ENCODE measurements around the gene ENSA. TPM values are rescaled to one million over a fixed set of nuclear protein-coding genes. Genes with fewer than 3 reads are reported as not detected.
"Not testable (repeated sequence)": the region's sequence is repeated elsewhere in the genome, so short reads cannot be mapped to it uniquely, and the experiment has no call there.

ENSA gene
- total and polyA plus RNA-seq, 7 donors, result 114 to 242 (median 150) TPM

DNA sequence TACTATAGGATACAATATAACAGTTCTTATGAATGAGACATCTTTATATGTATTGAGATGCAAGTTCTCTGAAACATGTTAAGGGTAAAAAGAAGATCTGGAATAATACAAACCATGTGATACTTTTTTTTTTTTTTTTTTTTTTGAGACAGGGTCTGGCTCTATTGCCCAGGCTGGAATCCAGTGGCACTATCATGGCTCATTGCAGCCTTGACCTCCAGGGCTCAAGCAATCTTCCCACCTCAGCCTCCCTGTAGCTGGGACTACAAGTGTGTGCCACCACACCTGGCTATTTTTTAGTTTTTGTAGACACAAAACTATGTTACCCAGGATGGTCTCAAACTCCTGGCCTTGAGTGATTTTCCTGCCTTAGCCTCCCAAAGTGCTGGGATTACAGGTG lies 27.9 kb downstream of the ENSA start:
- H3K36me3 ChIP-seq, result peaks cover 0 to 10% (median 7%) of the 10 kb centered on the region in 4 donors
- H3K4me1 ChIP-seq, result peaks cover 0 to 16% (median 6%) of the 10 kb centered on the region in 4 donors
- H3K9me3 ChIP-seq, result no peaks in the 10 kb centered on the region
- H3K4me3 ChIP-seq, result no peak overlapping the region
- no peak overlapping the region for H3K27ac ChIP-seq
- intact Hi-C loops (cut with DNase I), result no loop called here
- TF ChIP-seq EP300 (IDR thresholded peaks at IDR 0.05) (no peak), POLR2A (IDR thresholded peaks at IDR 0.05) (no peak), POLR2AphosphoS5 (IDR thresholded peaks at IDR 0.05) (no peak)
- TF ChIP-seq, protein P1, sequence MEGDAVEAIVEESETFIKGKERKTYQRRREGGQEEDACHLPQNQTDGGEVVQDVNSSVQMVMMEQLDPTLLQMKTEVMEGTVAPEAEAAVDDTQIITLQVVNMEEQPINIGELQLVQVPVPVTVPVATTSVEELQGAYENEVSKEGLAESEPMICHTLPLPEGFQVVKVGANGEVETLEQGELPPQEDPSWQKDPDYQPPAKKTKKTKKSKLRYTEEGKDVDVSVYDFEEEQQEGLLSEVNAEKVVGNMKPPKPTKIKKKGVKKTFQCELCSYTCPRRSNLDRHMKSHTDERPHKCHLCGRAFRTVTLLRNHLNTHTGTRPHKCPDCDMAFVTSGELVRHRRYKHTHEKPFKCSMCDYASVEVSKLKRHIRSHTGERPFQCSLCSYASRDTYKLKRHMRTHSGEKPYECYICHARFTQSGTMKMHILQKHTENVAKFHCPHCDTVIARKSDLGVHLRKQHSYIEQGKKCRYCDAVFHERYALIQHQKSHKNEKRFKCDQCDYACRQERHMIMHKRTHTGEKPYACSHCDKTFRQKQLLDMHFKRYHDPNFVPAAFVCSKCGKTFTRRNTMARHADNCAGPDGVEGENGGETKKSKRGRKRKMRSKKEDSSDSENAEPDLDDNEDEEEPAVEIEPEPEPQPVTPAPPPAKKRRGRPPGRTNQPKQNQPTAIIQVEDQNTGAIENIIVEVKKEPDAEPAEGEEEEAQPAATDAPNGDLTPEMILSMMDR (IDR thresholded peaks at IDR 0.05), result no peak
- no peaks in the 10 kb centered on the region for H3K27me3 ChIP-seq
- no peak for DNase-seq

DNA sequence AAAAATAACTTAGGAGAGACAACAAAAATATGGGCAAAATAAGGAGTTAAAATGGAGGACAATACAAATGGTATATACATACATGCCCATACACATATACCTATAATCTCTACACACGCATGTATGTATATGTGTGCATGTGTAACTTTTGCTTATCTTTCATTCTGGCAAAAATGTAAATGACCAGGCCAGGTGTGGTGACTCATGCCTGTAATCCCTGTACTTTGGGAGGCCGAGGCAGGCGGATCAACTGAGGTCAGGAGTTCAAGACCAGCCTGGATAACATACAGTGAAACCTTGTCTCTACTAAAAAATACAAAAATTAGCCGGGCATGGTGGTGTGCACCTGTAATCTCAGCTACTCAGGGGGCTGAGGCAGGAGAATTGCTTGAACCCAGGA lies 31.1 kb downstream of the ENSA start:
- H3K27me3 ChIP-seq; H3K4me1 ChIP-seq; intact Hi-C loops (cut with DNase I); H3K9me3 ChIP-seq; DNase-seq; H3K27ac ChIP-seq; H3K4me3 ChIP-seq: not testable (repeated sequence)
- 79 to 96% methylated on average over 4 of the region's 4 CpGs for WGBS, 2 donors
- peaks cover 0 to 10% (median 7%) of the 10 kb centered on the region in 4 donors for H3K36me3 ChIP-seq

DNA sequence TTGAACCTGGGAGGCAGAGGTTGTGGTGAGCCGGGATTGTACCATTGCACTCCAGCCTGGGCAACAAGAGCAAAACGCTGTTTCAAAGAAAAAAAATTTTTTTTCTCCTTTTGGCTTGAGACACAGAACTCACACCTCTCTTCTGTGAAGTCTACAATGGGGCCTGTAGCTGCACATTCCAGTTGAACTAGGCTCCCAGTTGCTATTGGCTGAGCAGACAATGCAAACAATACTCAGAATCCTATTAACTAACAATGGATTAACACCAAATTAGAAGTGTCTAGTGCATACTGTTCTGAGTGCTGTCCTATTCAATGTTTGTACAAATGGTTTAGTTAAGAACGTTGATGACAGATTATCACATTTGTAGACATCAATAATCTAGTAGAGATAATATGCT lies 32.4 kb downstream of the ENSA start:
- H3K36me3 ChIP-seq, result peaks cover 0 to 10% (median 7%) of the 10 kb centered on the region in 4 donors
- no peaks in the 10 kb centered on the region for H3K4me1 ChIP-seq
- 82 to 89% methylated on average over 3 of the region's 3 CpGs for WGBS, 2 donors
- H3K9me3 ChIP-seq, result no peaks in the 10 kb centered on the region
- no peak for DNase-seq
- no peak overlapping the region for H3K4me3 ChIP-seq
- TF ChIP-seq, protein P1 (IDR thresholded peaks at IDR 0.05), result no peak
- TF ChIP-seq EP300 (IDR thresholded peaks at IDR 0.05) (no peak), POLR2AphosphoS5 (IDR thresholded peaks at IDR 0.05) (no peak), POLR2A (IDR thresholded peaks at IDR 0.05) (no peak)
- H3K27ac ChIP-seq, result no peak overlapping the region
- no peaks in the 10 kb centered on the region for H3K27me3 ChIP-seq
- intact Hi-C loops (cut with DNase I), result no loop called here

DNA sequence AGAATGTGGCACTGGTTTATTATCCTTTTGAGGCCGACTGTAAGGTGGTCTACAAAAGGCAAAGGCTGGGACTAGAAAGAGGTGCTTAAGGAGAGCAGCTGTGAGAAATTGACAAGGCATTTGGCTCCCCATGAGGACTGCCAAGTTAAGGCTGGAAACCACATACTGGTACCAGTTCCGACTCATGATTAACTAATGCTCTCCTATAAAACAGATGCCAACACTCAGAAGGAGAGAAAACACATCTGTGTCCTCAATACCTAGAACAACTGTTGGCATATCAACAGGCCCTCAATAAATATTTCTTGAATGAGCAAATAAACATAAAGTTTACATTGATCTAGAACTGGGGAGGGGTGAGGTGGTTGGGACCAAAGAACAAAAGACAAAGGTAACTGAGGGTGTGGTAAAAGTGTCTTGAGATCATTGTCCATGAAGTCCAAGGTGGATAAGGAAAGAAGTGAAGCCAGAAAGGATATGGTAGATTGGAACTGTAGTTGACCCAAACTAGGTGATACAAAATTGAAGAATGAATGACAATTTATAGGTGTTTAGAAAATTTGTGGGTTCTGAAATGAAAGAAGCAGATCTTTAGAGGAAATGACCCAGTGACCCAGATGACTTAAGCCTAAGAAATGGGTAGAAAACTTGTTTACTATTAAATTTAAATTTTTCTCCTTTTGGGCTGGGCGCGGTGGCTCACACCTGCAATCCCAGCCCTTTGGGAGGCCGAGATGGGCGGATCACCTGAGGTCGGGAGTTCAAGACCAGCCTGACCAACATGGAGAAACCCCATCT lies 33.1 kb downstream of the ENSA start:
- Histone ChIP-seq H3K4me3 (no peak overlapping the region), H3K9me3 (no peaks in the 10 kb centered on the region), H3K4me1 (no peaks in the 10 kb centered on the region), H3K27ac (no peak overlapping the region), H3K27me3 (no peaks in the 10 kb centered on the region), H3K36me3 (peaks cover 0 to 10% (median 7%) of the 10 kb centered on the region in 4 donors)
- DNase-seq, result no peak
- intact Hi-C loops (cut with DNase I), result no loop called here
- TF ChIP-seq EP300 (IDR thresholded peaks at IDR 0.05) (no peak), POLR2A (IDR thresholded peaks at IDR 0.05) (no peak), POLR2AphosphoS5 (IDR thresholded peaks at IDR 0.05) (no peak)
- TF ChIP-seq, protein P1 (IDR thresholded peaks at IDR 0.05), result no peak
- 79 to 91% methylated on average over 7 of the region's 7 CpGs for WGBS, 2 donors

DNA sequence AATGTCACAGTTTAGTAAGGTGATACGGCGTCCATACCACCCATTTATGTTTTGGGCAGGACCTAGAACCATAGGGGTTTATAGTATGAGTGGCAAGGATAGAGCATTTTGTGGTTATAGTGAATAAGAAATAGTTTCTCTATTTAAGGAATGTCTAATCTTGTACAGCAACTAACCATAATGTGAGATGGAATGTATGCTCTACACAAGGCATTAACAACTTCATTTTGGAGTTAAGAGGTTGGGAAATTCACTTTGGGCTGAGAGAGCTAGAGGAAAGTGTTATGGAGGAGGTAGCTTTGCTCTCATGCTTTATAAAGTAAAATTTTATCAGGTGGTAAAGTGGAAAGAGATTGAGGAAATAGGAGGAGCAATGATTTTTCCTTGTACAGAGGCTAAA lies 47.0 kb downstream of the ENSA start:
- WGBS, 2 donors, result 72 to 95% methylated on average over 2 of the region's 2 CpGs
- TF ChIP-seq EP300 (IDR thresholded peaks at IDR 0.05), result no peak
- TF ChIP-seq, protein P1 (IDR thresholded peaks at IDR 0.05), result no peak
- TF ChIP-seq POLR2AphosphoS5 (IDR thresholded peaks at IDR 0.05), result no peak
- no peak for TF ChIP-seq POLR2A (IDR thresholded peaks at IDR 0.05)
- Histone ChIP-seq H3K9me3 (no peaks in the 10 kb centered on the region), H3K4me1 (peaks cover 4 to 14% (median 8%) of the 10 kb centered on the region in 4 donors), H3K27me3 (no peaks in the 10 kb centered on the region), H3K4me3 (no peak overlapping the region), H3K36me3 (peaks cover 0 to 9% (median 0%) of the 10 kb centered on the region in 4 donors), H3K27ac (no peak overlapping the region)
- intact Hi-C loops (cut with DNase I), result no loop called here
- no peak for DNase-seq

DNA sequence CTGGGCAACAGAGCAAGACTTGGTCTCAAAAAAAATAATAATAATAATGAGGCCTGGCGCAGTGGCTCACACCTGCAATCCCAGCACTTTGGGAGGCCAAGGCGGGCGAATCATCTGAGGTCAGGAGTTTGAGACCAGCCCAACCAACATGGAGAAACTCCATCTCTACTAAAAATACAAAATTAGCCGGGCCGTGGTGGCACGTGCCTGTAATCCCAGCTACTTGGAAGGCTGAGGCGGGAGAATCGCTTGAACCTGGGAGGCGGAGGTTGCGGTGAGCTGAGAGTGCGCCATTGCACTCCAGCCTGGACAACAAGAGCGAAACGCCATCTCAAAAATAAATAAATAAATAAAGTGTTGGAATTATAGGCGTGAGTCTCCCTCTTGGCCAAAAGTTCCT lies 47.5 kb downstream of the ENSA start:
- intact Hi-C loops (cut with DNase I); H3K4me3 ChIP-seq; H3K27ac ChIP-seq; H3K9me3 ChIP-seq; H3K27me3 ChIP-seq: not testable (repeated sequence)
- Histone ChIP-seq H3K4me1 (peaks cover 4 to 18% (median 8%) of the 10 kb centered on the region in 4 donors), H3K36me3 (peaks cover 0 to 13% (median 3%) of the 10 kb centered on the region in 4 donors)
- 97% methylated on average over 14 of the region's 14 CpGs for WGBS, 2 donors
- DNase-seq, result peak; percentile 34

DNA sequence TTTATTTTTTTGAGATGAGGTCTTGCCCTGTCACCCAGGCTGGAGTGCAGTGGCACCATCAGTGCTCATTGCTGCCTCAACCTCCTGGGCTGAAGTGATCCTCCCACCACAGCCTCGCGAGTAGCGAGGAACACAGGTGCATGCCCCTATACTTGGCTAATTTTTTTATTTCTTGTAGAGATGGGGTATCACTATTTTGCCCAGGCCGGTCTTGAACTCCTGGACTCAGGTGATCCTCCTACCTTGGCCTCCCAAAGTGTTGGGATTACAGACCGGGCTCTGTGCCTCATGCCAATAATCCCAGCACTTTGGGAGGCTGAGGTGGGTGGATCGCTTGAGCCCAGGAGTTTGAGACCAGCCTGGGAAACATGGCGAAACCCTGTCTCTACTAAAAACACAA lies 48.0 kb downstream of the ENSA start:
- H3K27me3 ChIP-seq; H3K9me3 ChIP-seq; H3K4me3 ChIP-seq; intact Hi-C loops (cut with DNase I); H3K27ac ChIP-seq: not testable (repeated sequence)
- DNase-seq, result peak; percentile 54
- WGBS, 2 donors, result 96 to 98% methylated on average over 7 of the region's 7 CpGs
- Histone ChIP-seq H3K36me3 (peaks cover 0 to 18% (median 6%) of the 10 kb centered on the region in 4 donors), H3K4me1 (peaks cover 4 to 23% (median 10%) of the 10 kb centered on the region in 4 donors)

DNA sequence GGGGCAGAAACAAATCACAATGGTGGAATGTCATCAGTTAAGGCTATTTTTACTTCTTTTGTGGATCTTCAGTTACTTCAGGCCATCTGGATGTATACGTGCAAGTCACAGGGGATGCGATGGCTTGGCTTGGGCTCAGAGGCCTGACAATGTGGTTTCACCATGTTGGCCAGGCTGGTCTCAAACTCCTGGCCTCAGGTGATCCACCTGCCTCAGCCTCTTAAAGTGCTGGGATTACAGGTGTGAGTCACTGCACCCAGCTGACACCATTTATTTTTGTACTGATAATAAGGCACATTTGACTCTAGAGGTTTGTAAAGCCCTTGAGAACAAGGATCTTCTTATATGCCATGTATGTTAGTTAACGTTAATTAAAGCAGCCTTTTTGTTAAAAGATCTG lies 48.4 kb downstream of the ENSA start:
- H3K4me3 ChIP-seq; intact Hi-C loops (cut with DNase I); DNase-seq; H3K27ac ChIP-seq; H3K27me3 ChIP-seq; H3K9me3 ChIP-seq: not testable (repeated sequence)
- WGBS, 2 donors, result 93 to 97% methylated on average over 3 of the region's 3 CpGs
- peaks cover 4 to 28% (median 14%) of the 10 kb centered on the region in 4 donors for H3K4me1 ChIP-seq
- peaks cover under 1 to 23% (median 7%) of the 10 kb centered on the region in 4 donors for H3K36me3 ChIP-seq

All from sigmoid colon (tissue), 7 donors.